ENCODE data around the gene DIRAS1.

DIRAS1 gene

DNA sequence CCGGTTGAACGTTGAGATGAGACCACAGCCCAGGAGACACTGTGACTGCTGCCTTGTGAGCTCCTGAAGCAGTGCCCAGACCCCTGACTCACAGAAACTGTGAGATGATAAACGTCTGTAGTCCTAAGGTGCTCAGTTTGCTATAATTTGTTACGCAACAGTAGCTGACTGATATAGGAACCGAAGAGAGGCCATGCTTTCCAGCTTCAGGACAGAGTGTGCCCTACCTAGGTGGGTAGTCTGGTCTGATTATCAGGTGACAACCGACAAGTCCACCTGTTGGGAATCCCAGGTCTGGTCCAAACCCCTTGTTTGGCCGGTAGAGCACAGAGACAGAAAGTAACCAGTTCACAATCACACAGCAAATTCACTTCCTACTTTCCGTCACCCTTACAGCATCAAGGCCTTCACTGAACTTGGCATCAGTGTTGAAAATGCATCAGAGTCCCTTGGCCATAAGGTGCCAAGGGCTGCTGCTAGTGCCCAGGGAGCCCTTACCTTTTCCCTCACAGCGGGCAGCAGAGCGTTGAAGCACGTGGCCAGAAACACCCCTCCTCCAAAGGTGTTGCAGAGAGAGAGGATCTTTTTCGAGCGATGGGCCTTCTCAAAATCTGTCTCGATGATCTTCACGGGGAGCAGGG lies 15.5 kb upstream of the DIRAS1 start:
- H3K27ac ChIP-seq (ENCODE audit: poor library complexity, severe bottlenecking), result no peak overlapping the region

DNA sequence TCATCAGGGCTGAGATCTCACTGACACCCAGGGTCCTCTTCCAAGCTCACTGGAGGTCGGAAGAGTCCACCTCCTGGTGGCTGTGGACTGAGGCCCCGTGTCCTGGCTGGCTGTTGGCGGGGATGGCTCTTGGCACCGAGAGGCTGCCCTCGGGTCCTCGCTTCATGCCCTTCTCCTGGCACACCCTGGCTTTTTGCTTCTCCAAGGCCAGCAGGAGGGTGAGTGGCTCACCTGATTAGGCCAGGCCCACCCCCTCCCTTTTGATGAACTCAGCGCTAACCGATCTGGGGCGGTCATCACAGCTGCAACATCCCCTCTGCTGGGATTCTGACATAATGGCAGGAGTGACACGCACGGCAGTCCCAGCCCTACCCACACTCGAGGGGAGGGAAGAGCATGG lies 14.2 kb upstream of the DIRAS1 start:
- Histone ChIP-seq H3K4me3 (ENCODE audit: severe bottlenecking) (no peak overlapping the region), H3K36me3 (ENCODE audit: low read depth) (peaks cover 14% of the 10 kb centered on the region), H3K9me3 (ENCODE audit: severe bottlenecking) (no peaks in the 10 kb centered on the region), H3K27ac (ENCODE audit: poor library complexity, severe bottlenecking) (no peak overlapping the region), H3K4me1 (ENCODE audit: insufficient read depth, poor library complexity, severe bottlenecking) (no peaks in the 10 kb centered on the region), H3K27me3 (ENCODE audit: insufficient read depth, poor library complexity, severe bottlenecking) (no peaks in the 10 kb centered on the region)
- DNase-seq (ENCODE audit: low spot score) (no peak), ATAC-seq (ENCODE audit: low read depth) (no peak)
- TF ChIP-seq, protein P1, sequence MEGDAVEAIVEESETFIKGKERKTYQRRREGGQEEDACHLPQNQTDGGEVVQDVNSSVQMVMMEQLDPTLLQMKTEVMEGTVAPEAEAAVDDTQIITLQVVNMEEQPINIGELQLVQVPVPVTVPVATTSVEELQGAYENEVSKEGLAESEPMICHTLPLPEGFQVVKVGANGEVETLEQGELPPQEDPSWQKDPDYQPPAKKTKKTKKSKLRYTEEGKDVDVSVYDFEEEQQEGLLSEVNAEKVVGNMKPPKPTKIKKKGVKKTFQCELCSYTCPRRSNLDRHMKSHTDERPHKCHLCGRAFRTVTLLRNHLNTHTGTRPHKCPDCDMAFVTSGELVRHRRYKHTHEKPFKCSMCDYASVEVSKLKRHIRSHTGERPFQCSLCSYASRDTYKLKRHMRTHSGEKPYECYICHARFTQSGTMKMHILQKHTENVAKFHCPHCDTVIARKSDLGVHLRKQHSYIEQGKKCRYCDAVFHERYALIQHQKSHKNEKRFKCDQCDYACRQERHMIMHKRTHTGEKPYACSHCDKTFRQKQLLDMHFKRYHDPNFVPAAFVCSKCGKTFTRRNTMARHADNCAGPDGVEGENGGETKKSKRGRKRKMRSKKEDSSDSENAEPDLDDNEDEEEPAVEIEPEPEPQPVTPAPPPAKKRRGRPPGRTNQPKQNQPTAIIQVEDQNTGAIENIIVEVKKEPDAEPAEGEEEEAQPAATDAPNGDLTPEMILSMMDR (IDR thresholded peaks at IDR 0.05; ENCODE audit: poor library complexity, severe bottlenecking), result no peak

More for the DNA sequence above, 15.5 kb upstream of the DIRAS1 start:
- Histone ChIP-seq H3K4me3 (ENCODE audit: severe bottlenecking) (no peak overlapping the region), H3K9me3 (ENCODE audit: severe bottlenecking) (no peaks in the 10 kb centered on the region), H3K36me3 (ENCODE audit: low read depth) (peaks cover 14% of the 10 kb centered on the region), H3K27me3 (ENCODE audit: insufficient read depth, poor library complexity, severe bottlenecking) (no peaks in the 10 kb centered on the region), H3K4me1 (ENCODE audit: insufficient read depth, poor library complexity, severe bottlenecking) (no peaks in the 10 kb centered on the region)
- DNase-seq (ENCODE audit: low spot score) (no peak), ATAC-seq (ENCODE audit: low read depth) (no peak)
- TF ChIP-seq, protein P1 (IDR thresholded peaks at IDR 0.05; ENCODE audit: poor library complexity, severe bottlenecking), result no peak

DNA sequence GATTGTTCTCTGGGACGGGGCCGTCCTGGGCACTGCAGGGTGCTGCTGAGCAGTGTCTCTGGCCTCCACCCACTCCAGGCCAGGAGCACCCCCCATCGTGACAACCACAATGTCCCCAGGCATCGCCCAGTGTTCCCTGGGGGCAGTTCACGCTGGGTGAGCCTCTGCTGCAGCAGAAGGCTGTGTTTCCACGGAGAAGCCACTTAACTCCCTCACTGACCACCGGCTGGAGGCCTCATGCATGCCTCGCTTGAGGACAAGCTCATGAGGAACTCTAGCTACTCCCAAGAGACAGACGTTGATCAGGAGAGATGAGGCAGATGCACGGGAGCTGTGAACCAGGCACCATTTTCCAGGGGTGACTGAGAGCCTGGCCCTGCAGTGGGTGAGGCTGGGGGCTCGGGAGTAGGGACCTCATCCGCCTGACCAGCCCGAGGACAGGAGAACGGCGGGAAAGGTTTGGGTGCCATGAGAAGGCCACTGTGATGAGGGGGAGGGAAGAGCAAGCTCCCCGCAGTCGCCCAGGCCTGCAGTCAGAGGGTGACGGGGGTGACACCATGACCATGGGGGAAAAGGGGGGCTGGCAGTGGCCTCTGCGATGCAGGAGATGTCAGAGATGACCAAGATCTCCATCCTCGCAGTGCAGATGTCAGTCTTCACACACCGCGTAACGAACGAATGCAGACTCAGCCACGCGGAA lies 13.6 kb upstream of the DIRAS1 start:
- H3K27ac ChIP-seq (ENCODE audit: poor library complexity, severe bottlenecking), result no peak overlapping the region
- no peaks in the 10 kb centered on the region for H3K27me3 ChIP-seq (ENCODE audit: insufficient read depth, poor library complexity, severe bottlenecking)
- DNase-seq (ENCODE audit: low spot score) (no peak), ATAC-seq (ENCODE audit: low read depth) (no peak)
- TF ChIP-seq, protein P1 (IDR thresholded peaks at IDR 0.05; ENCODE audit: poor library complexity, severe bottlenecking), result no peak
- no peak overlapping the region for H3K4me3 ChIP-seq (ENCODE audit: severe bottlenecking)
- no peaks in the 10 kb centered on the region for H3K9me3 ChIP-seq (ENCODE audit: severe bottlenecking)
- peaks cover 14% of the 10 kb centered on the region for H3K36me3 ChIP-seq (ENCODE audit: low read depth)
- no peaks in the 10 kb centered on the region for H3K4me1 ChIP-seq (ENCODE audit: insufficient read depth, poor library complexity, severe bottlenecking)

DNA sequence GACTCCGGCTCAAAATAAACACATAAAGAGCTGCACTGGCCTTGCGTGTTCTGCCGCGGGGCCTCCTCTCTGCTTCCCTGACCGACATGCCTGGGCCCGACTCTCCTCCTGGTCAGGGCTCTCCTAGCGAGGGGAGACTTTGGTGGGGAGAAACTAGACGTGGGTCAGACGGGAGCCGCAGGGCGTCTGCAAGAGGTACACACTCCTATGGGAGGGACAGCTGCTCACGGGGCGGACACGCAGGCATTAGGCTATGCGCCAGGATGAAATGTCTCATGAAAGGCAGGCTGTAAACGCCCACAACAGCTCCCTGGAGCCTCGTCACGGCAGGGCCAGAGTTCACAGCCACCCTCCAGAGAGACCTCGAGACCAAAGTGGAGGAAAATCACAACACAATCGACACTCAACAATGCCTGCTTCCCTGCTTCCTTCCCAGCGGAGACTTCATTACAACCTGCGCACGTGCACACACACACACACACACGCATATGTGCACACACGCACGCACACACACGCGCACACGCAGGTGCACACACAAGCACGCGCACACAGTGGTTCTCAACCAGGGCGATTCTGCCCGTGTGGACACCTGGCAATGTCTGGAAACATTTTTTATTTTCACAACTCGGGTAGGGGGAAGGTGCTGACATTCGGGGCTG lies 12.9 kb upstream of the DIRAS1 start:
- peak; percentile 23; the same call in 1 of the 3 replicates for ATAC-seq (ENCODE audit: low read depth)
- H3K36me3 ChIP-seq (ENCODE audit: low read depth), result peaks cover 14% of the 10 kb centered on the region

More for the DNA sequence above, 12.9 kb upstream of the DIRAS1 start:
- Histone ChIP-seq H3K27me3 (ENCODE audit: insufficient read depth, poor library complexity, severe bottlenecking) (no peaks in the 10 kb centered on the region), H3K27ac (ENCODE audit: poor library complexity, severe bottlenecking) (no peak overlapping the region), H3K9me3 (ENCODE audit: severe bottlenecking) (no peaks in the 10 kb centered on the region), H3K4me1 (ENCODE audit: insufficient read depth, poor library complexity, severe bottlenecking) (no peaks in the 10 kb centered on the region), H3K4me3 (ENCODE audit: severe bottlenecking) (no peak overlapping the region)
- TF ChIP-seq, protein P1 (IDR thresholded peaks at IDR 0.05; ENCODE audit: poor library complexity, severe bottlenecking), result no peak
- no peak for DNase-seq (ENCODE audit: low spot score)

Measured in RWPE2 (cell line).